ENCODE data around the gene KRT38.

The KRT38 gene

DNA sequence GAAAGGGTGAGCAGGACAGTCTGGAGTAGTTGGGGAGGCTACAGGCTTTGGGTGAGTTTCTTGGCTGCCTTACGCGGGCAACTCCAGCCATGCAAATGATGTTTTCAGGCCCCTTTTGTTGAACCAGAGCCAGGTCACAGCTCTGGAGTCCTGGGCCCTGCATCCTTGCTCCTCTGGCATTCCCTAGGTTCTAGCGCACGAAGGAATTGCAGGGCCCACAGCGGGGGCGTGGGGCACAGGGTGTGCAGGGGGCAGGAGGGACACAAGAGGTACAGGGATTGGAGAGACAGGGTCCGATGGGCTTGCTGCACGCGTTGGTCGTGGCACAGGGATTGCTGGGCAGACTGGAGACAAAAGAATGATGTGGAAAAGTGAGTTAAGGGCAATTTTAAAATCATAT is 47.0 kb downstream of the KRT38 start:
- DNase-seq: no peak

DNA sequence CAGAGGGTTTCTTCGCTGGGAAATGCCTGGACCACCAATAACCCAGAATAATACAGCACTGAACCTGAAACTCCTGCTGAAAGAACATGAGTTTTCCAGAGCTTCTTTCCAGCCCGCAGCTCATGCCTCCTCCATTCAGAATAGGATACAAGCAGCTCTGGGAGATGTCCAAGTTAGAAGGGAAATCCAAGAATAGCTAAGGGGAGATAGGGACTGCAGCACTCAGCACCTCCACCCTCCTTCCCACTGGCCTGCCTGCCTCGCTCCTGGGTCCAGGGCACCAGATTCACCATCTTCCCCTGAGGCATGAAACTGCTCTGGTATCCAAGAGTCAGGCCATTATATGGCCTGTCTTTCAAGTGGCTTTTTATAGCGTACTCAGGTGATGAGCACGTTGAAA is 47.5 kb downstream of the KRT38 start:
- DNase-seq: no peak

DNA sequence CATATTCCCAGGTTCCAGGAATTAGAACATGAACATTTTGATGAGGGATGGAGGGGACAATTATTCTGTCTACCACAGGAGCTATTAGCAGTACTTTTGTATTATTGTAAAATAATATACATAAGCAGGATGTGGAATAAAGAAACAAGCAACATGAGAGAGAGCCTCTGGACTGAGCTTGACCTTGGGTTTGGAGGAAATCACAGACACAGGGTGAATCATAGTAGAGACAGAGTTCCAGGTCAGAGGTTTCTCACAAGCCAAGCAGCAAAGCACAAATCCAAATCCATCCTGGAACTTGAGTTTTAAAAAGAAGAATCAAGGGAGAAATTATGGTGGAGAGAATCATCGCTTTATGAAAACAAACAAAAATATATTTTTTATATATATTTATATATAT is 48.5 kb downstream of the KRT38 start:
- DNase-seq: no peak

DNA sequence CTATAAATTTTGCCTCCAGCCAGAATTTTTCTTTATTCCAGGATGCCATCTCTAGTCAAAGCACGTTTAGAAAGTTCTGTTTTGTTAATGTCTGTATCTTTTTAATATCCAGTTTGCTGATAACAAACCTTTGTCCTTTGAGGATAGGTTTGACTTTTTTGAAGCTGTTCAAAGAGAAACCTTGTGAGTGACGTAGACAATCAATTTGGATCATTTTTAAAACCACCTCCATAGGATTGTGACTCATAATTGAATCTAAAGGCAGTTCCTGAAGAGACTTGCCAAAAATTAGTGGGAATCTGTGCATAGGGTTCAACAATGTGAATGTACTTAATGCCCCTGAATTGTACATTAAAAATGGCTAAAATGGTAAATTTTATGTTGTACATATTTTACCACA is 49.2 kb downstream of the KRT38 start:
- no peak for DNase-seq

DNA sequence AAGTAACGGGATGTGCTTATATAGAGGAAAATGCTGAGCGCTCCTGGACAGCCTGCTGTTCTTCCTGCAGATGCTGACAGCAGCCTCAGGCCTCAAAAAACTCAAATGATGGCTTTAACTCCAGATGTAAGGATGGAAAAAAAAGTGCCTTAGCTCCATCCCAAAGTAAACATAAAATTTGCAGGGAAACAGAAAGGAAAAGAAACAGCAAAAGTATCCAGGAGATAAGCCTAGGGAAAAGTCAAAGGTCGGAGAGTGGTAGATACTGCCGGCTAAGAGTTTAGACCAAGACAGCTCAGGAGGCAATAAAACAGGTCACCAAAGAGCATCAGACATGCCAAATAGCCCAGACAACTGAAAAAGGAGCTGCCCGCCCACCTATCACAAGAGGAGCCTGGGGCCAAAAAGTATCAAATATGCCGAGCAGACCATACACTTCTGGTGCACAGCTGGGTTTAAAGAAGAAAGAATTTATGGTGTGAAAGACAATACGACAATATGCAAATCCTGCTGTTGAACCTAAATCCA is 50.3 kb downstream of the KRT38 start:
- DNase-seq: no peak

DNA sequence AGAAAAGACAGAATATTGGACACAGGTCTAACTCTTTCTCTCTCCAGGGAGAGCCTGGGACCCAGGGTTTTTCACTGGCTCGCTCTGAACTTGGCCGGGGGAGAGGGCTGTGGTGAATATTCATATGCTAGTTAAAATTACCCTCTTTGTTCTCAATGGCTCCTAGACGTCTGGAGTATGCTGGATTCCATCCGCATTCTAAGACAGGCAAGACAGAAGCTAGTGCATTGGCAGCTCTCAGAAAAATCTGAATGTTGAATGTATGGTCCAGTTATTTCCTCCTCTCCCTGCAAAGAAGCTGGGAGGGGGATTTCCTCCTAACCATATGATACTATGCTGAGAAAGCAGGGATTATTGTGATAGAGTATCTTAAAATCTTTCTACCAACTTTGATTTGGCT is 53.1 kb downstream of the KRT38 start:
- DNase-seq: no peak

DNA sequence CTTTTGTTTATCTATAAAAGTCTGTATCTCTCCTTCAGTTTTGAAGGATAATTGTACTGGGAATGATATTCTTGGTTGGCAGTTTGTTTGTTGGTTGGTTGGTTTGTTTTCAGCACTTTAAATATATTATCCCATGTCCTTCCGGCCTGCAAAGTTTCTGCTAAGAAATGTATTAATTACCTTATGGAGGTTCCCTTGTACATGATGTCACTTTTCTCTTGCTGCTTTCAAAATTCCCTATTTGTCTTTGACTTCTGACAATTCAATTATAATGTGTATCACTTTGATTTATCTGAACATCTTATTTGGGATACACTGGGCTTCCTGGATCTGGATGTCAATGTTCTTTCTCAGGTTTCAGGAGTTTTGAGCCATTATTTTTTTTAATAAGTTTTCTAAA is 54.6 kb downstream of the KRT38 start:
- DNase-seq: no peak

Data from NCI-H2107 (cell line).